ENCODE results near the gene FBXO8. TPM values are rescaled to one million over a fixed set of nuclear protein-coding genes. Genes with fewer than 3 reads are reported as not detected.

Gene FBXO8
- total RNA-seq, 3 donors from 2014 or later (not counting 1 experiment from before 2014, with no cell fraction given): 12.3 to 15.2 (median 14.8) TPM

DNA sequence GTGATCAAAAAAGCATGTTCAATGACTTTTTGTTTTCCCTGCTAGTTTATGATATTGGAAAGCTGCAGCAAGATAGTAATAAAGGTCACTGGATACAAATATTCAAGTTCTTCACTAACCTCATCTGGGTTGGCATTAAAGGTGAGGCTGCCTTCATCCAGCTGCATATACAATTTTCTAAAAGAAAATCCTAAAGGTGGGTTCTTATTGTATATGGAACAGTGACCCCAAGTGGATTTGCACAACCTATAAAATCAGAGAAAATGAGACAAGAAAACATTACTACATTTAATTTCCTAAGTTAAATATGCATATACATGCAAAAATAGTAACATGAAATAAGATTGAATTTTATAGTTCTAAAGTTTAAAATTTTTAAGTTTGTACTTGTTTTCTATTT lies 23.9 kb downstream of the FBXO8 start:
- peaks cover 0 to 5% of the 10 kb centered on the region in 2 donors for H3K4me1 Mint-ChIP-seq
- Histone ChIP-seq H3K27ac (ENCODE audit: low read length) (no peak overlapping the region), H3K36me3 (ENCODE audit: control insufficient read depth, insufficient read depth, low read length) (peaks cover 29% of the 10 kb centered on the region), H3K9me3 (ENCODE audit: control insufficient read depth, insufficient read depth, low read length) (no peaks in the 10 kb centered on the region), H3K4me3 (ENCODE audit: low read length) (no peak overlapping the region), H3K4me1 (ENCODE audit: control insufficient read depth, insufficient read depth, low read length) (no peaks in the 10 kb centered on the region), H3K27me3 (ENCODE audit: control insufficient read depth, insufficient read depth, low read length) (no peaks in the 10 kb centered on the region)
- H3K36me3 Mint-ChIP-seq: no peaks in the 10 kb centered on the region
- no peak overlapping the region for H3K4me3 Mint-ChIP-seq
- H3K27me3 Mint-ChIP-seq (ENCODE audit: low read depth in 2 of 2): no peaks in the 10 kb centered on the region
- H3K27ac Mint-ChIP-seq: no peak overlapping the region
- DNase-seq (no peak), ATAC-seq (no peak)
- intact Hi-C loops (cut with micrococcal nuclease): no loop called here
- no peaks in the 10 kb centered on the region for H3K9me3 Mint-ChIP-seq
- TF ChIP-seq, protein P1, sequence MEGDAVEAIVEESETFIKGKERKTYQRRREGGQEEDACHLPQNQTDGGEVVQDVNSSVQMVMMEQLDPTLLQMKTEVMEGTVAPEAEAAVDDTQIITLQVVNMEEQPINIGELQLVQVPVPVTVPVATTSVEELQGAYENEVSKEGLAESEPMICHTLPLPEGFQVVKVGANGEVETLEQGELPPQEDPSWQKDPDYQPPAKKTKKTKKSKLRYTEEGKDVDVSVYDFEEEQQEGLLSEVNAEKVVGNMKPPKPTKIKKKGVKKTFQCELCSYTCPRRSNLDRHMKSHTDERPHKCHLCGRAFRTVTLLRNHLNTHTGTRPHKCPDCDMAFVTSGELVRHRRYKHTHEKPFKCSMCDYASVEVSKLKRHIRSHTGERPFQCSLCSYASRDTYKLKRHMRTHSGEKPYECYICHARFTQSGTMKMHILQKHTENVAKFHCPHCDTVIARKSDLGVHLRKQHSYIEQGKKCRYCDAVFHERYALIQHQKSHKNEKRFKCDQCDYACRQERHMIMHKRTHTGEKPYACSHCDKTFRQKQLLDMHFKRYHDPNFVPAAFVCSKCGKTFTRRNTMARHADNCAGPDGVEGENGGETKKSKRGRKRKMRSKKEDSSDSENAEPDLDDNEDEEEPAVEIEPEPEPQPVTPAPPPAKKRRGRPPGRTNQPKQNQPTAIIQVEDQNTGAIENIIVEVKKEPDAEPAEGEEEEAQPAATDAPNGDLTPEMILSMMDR (IDR thresholded peaks at IDR 0.05): no peak

DNA sequence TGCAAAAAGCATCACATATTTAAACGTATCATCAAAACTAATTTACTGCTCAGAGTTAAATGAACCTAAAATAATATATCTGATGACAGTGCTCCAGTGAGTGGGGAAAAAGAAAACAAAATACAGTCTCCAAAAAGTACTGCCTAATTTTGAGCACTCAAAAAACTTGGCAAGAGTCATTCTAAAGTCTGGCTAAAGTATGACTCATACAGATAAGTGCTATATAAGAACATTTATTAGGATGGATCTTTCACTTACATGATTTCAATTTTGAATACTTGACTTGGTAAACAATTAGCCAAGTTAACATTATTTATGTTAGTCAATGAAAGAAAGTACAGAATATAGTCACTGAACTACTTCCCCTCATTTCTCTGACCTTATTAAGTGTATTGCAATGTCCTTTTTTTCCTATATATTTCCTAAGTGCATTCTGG lies 27.2 kb downstream of the FBXO8 start:
- DNase-seq (no peak), ATAC-seq (no peak)
- WGBS (ENCODE audit: insufficient coverage): no CpG with 5 or more reads among the region's 1 CpG
- Mint-ChIP-seq H3K27me3 (ENCODE audit: low read depth in 2 of 2) (no peaks in the 10 kb centered on the region), H3K9me3 (no peaks in the 10 kb centered on the region), H3K36me3 (no peaks in the 10 kb centered on the region), H3K4me3 (no peak overlapping the region), H3K4me1 (peaks cover 0 to 4% of the 10 kb centered on the region in 2 donors), H3K27ac (no peak overlapping the region)
- no peaks in the 10 kb centered on the region for H3K27me3 ChIP-seq (ENCODE audit: control insufficient read depth, insufficient read depth, low read length)
- H3K36me3 ChIP-seq (ENCODE audit: control insufficient read depth, insufficient read depth, low read length): peaks cover 28% of the 10 kb centered on the region
- TF ChIP-seq, protein P1 (IDR thresholded peaks at IDR 0.05): no peak
- no peak overlapping the region for H3K4me3 ChIP-seq (ENCODE audit: low read length)
- no peaks in the 10 kb centered on the region for H3K9me3 ChIP-seq (ENCODE audit: control insufficient read depth, insufficient read depth, low read length)
- intact Hi-C loops (cut with micrococcal nuclease): no loop called here
- no peak overlapping the region for H3K27ac ChIP-seq (ENCODE audit: low read length)
- H3K4me1 ChIP-seq (ENCODE audit: control insufficient read depth, insufficient read depth, low read length): no peaks in the 10 kb centered on the region

DNA sequence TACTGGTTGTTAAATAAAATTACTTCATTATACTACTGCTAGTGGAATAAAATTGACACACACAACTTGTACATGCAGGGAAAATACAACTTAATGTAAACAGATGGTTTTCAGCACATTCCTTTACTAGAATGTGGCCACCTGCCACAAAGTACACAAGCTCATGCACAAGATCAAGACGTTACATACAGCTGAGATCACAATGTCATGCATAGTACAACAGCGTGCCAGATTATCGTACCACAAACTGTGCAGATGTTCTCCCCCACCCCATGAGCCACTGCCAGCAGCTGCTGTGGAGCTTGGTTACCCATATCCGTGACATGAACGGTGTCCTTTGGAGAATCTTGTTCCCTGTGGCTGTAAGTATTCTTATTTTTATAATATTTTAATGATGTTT lies 27.7 kb downstream of the FBXO8 start:
- peaks cover 28% of the 10 kb centered on the region for H3K36me3 ChIP-seq (ENCODE audit: control insufficient read depth, insufficient read depth, low read length)
- no peaks in the 10 kb centered on the region for H3K27me3 ChIP-seq (ENCODE audit: control insufficient read depth, insufficient read depth, low read length)
- H3K27ac Mint-ChIP-seq: no peak overlapping the region
- peaks cover 0 to 4% of the 10 kb centered on the region in 2 donors for H3K4me1 Mint-ChIP-seq
- no peaks in the 10 kb centered on the region for H3K9me3 Mint-ChIP-seq
- ATAC-seq (no peak), DNase-seq (no peak)
- H3K9me3 ChIP-seq (ENCODE audit: control insufficient read depth, insufficient read depth, low read length): no peaks in the 10 kb centered on the region
- intact Hi-C loops (cut with micrococcal nuclease): no loop called here
- no peaks in the 10 kb centered on the region for H3K36me3 Mint-ChIP-seq
- no peaks in the 10 kb centered on the region for H3K27me3 Mint-ChIP-seq (ENCODE audit: low read depth in 2 of 2)
- no peak overlapping the region for H3K4me3 Mint-ChIP-seq
- TF ChIP-seq, protein P1 (IDR thresholded peaks at IDR 0.05): no peak
- no peak overlapping the region for H3K27ac ChIP-seq (ENCODE audit: low read length)
- WGBS (ENCODE audit: insufficient coverage): 92% methylated on average over 3 of the region's 5 CpGs
- H3K4me3 ChIP-seq (ENCODE audit: low read length): no peak overlapping the region
- no peaks in the 10 kb centered on the region for H3K4me1 ChIP-seq (ENCODE audit: control insufficient read depth, insufficient read depth, low read length)

DNA sequence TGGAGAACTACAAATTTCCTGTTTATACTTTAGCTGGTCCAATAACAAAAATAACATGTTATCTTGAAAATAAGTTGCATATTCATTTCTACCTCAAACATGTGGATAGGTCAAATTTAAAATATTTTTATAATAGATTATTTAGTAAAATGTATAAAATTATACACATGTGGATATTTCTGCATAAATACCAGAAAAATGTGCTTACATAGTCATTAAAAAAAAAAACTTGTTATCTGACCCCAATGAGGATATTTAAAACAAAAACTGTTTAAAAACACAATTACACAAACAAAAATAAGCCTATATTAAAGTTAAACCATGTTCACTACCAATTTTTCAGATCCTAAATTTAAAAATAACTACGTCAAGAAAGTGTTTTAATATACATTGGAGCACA lies 28.1 kb downstream of the FBXO8 start:
- H3K27ac ChIP-seq (ENCODE audit: low read length): no peak overlapping the region
- no peak for ATAC-seq
- WGBS (ENCODE audit: insufficient coverage): no CpG with 5 or more reads among the region's 1 CpG
- Mint-ChIP-seq H3K9me3 (no peaks in the 10 kb centered on the region), H3K27ac (no peak overlapping the region), H3K36me3 (no peaks in the 10 kb centered on the region), H3K27me3 (ENCODE audit: low read depth in 2 of 2) (no peaks in the 10 kb centered on the region), H3K4me3 (no peak overlapping the region), H3K4me1 (peaks cover 0 to 4% of the 10 kb centered on the region in 2 donors)
- TF ChIP-seq, protein P1 (IDR thresholded peaks at IDR 0.05): no peak
- no peaks in the 10 kb centered on the region for H3K4me1 ChIP-seq (ENCODE audit: control insufficient read depth, insufficient read depth, low read length)
- H3K36me3 ChIP-seq (ENCODE audit: control insufficient read depth, insufficient read depth, low read length): peaks cover 28% of the 10 kb centered on the region
- H3K9me3 ChIP-seq (ENCODE audit: control insufficient read depth, insufficient read depth, low read length): no peaks in the 10 kb centered on the region
- intact Hi-C loops (cut with micrococcal nuclease): no loop called here
- no peak overlapping the region for H3K4me3 ChIP-seq (ENCODE audit: low read length)
- no peaks in the 10 kb centered on the region for H3K27me3 ChIP-seq (ENCODE audit: control insufficient read depth, insufficient read depth, low read length)
- DNase-seq: no peak

Measured in natural killer cell (primary cell).